Mucosa of descending colon (tissue), 3 donors: Measurements from ENCODE around the gene WDR13. TPM values are rescaled to one million over a fixed set of nuclear protein-coding genes. Genes with fewer than 3 reads are reported as not detected.

Source experiments
- ATAC-seq: fragments of 200-7000 bp; cut with Tn5 transposase; one replicate; pipeline ENCODE4 v1.9.1; 2020; ENCODE audit warnings: mild to moderate bottlenecking, moderate library complexity
- DNase-seq, 3 donors: peaks; one replicate each; pipeline ENCODE4 v3.0.0-alpha.2; 2020
- H3K36me3 ChIP-seq: fragments of 200-600 bp; one replicate; pipeline ENCODE4 v1.8.0; 2021; ENCODE audit warnings: low read depth, mild to moderate bottlenecking
- H3K4me1 ChIP-seq: fragments of 200-600 bp; one replicate; pipeline ENCODE4 v1.8.0; 2021; ENCODE audit warnings: low read depth, mild to moderate bottlenecking
- H3K4me3 ChIP-seq: fragments of 200-600 bp; one replicate; pipeline ENCODE4 v1.8.0; 2021; ENCODE audit warnings: mild to moderate bottlenecking
- H3K9me3 ChIP-seq: fragments of 200-600 bp; one replicate; pipeline ENCODE4 v1.8.0; 2021; ENCODE audit warnings: mild to moderate bottlenecking
- CTCF ChIP-seq: fragments of 200-600 bp; IDR thresholded peaks from one replicate; pipeline ENCODE4 v1.8.0; 2022; ENCODE audit warnings: antibody characterized with exemption, mild to moderate bottlenecking
- intact Hi-C, 2 donors: fragments of 100-400 bp; cut with DNase I in 1 of 2; cut with micrococcal nuclease in 1 of 2; formaldehyde crosslinking; loops; one replicate each; pipeline versions ENCODE4 v1.11.0 to v1.11.1; 2022; cut with DNase I, micrococcal nuclease
- total RNA-seq, 3 donors: library from RNA; stranded (reverse); fragmentation: NEBNext Ultra II Directional in 2 of 3; extraction: Animal tissue kit (Norgen Biotek cat#: 25700) in 2 of 3; gene quantifications; one replicate each; pipeline versions ENCODE4 v1.2.1 to v1.2.4, GENCODE V29; 2021 to 2023
- donor health status: DM: no; HTN: no; CAD: no; lungs with moderate emphysema.
- donor health status: DM: no; HTN: no; CAD: no.
- donor health status: DM: no; HTN: yes; CAD: no.

WDR13 gene
- total RNA-seq, 3 donors from 2014 or later = 124 to 139 (median 128) TPM

- H3K4me1 ChIP-seq = no peaks in the 10 kb centered on the region
- no peak for TF ChIP-seq CTCF
- no peak overlapping the region for H3K4me3 ChIP-seq
- intact Hi-C loops = no loop called here
- no peaks in the 10 kb centered on the region for H3K36me3 ChIP-seq
- no peaks in the 10 kb centered on the region for H3K9me3 ChIP-seq
- ATAC-seq (peak; percentile 12), DNase-seq (no peak)
Observed at GRCh38 chrX:48589482-48590162, 7.7 kb upstream of the WDR13 start.

GRCh38 chrX:48590203-48591103 is 6.8 kb upstream of the WDR13 start:
- no peak for TF ChIP-seq CTCF
- H3K4me3 ChIP-seq = no peak overlapping the region
- no peaks in the 10 kb centered on the region for H3K4me1 ChIP-seq
- DNase-seq (no peak), ATAC-seq (no peak)
- H3K9me3 ChIP-seq = no peaks in the 10 kb centered on the region
- intact Hi-C loops = no loop called here
- H3K36me3 ChIP-seq = no peaks in the 10 kb centered on the region

GRCh38 chrX:48591255-48591791 is 6.0 kb upstream of the WDR13 start:
- no peak for TF ChIP-seq CTCF
- Histone ChIP-seq H3K4me3 (no peak overlapping the region), H3K36me3 (no peaks in the 10 kb centered on the region), H3K4me1 (no peaks in the 10 kb centered on the region), H3K9me3 (no peaks in the 10 kb centered on the region)
- ATAC-seq (peak; percentile 83), DNase-seq (no peak)
- intact Hi-C loops = no loop called here

DNA sequence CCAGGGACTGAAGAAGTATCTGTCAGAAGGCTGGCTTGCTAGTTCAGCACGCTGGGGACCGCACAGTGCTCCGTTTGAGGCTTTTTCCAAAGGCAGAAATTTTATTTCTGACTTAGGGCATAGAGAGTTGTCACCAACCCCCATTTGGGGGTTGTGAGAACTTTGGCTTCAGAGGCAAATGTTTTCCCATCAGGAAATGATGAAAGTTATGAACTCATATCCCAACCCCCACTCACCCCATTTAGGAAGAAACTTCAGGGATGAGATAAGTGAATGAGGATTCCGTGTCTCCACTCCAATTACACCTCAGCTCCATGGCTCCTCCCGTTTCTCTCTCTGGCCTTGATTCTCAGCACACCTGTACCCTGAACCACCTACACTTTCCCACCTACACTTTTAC is 4.3 kb upstream of the WDR13 start:
- DNase-seq (no peak), ATAC-seq (no peak)
- no peak overlapping the region for H3K4me3 ChIP-seq
- H3K9me3 ChIP-seq = no peaks in the 10 kb centered on the region
- no peaks in the 10 kb centered on the region for H3K36me3 ChIP-seq
- intact Hi-C loops = no loop called here
- no peaks in the 10 kb centered on the region for H3K4me1 ChIP-seq
- TF ChIP-seq CTCF = no peak

DNA sequence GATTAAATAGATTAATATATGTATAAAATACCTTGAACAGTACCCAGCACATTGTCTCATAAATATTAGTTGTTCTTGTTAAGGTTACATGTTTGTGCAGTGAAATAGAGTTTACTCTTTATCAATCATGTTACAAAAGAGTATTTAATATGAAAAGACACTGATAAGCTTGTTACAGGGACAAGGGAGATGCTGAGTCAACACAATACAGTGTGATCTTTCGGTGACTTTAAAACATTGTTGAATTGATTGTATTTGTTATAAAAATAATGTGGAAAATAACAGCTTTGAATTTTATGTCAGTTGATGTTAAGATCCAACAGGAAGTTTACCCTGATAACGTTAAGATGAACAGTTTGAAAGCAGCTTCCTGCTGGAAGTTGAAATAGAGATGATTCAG is 1.4 kb upstream of the WDR13 start:
- Histone ChIP-seq H3K36me3 (no peaks in the 10 kb centered on the region), H3K9me3 (no peaks in the 10 kb centered on the region), H3K4me1 (no peaks in the 10 kb centered on the region), H3K4me3 (no peak overlapping the region)
- TF ChIP-seq CTCF = no peak
- DNase-seq (no peak), ATAC-seq (no peak)
- intact Hi-C loops = no loop called here
